Endodermal cell (in vitro differentiated cells): Measurements from ENCODE around the gene PRDM16. TPM values are rescaled to one million over a fixed set of nuclear protein-coding genes. Genes with fewer than 3 reads are reported as not detected.

ENCODE experiments used
- DNase-seq: peaks from one replicate; pipeline ENCODE4 v3.0.0-alpha.2; 2017
- H3K27ac ChIP-seq: 2 replicates; pipeline ENCODE4 v1.5.1; 2013; ENCODE audit warnings: mild to moderate bottlenecking, low read depth, low read length, moderate library complexity
- H3K27me3 ChIP-seq: 2 replicates; pipeline ENCODE4 v1.6.1; 2013; ENCODE audit warnings: mild to moderate bottlenecking, low read length, moderate library complexity; ENCODE audit not compliant: insufficient read depth, control insufficient read depth, poor library complexity, severe bottlenecking
- H3K36me3 ChIP-seq: 2 replicates; pipeline ENCODE4 v1.7.0; 2013; ENCODE audit warnings: mild to moderate bottlenecking, low read length, moderate library complexity; ENCODE audit not compliant: control insufficient read depth, insufficient read depth
- H3K4me1 ChIP-seq: one replicate; pipeline ENCODE4 v1.7.0; 2013; ENCODE audit warnings: low read length; ENCODE audit not compliant: control insufficient read depth, insufficient read depth
- H3K4me3 ChIP-seq: 2 replicates; pipeline ENCODE4 v1.5.1; 2013; ENCODE audit warnings: mild to moderate bottlenecking, low read length, moderate library complexity
- H3K9ac ChIP-seq: 2 replicates; pipeline ENCODE4 v1.6.1; 2013; ENCODE audit warnings: mild to moderate bottlenecking, low read length, moderate library complexity; ENCODE audit not compliant: poor library complexity, severe bottlenecking; ENCODE audit errors: extremely low read depth
- H3K9me3 ChIP-seq: 2 replicates; pipeline ENCODE4 v1.6.1; 2013; ENCODE audit warnings: mild to moderate bottlenecking, low read length, moderate library complexity; ENCODE audit not compliant: control insufficient read depth
- H3K27ac Mint-ChIP-seq: 2 replicates; pipeline ENCODE4 v1.8.0; 2020; ENCODE audit warnings: mixed read lengths
- H3K27me3 Mint-ChIP-seq: 2 replicates; pipeline ENCODE4 v1.8.0; 2021; ENCODE audit warnings: mild to moderate bottlenecking, mixed read lengths; ENCODE audit not compliant: insufficient read depth
- H3K36me3 Mint-ChIP-seq: 2 replicates; pipeline ENCODE4 v1.8.0; 2020; ENCODE audit warnings: low read depth, mixed read lengths
- H3K4me1 Mint-ChIP-seq: 2 replicates; pipeline ENCODE4 v1.8.0; 2020; ENCODE audit warnings: mixed read lengths
- H3K4me3 Mint-ChIP-seq: 2 replicates; pipeline ENCODE4 v1.8.0; 2020; ENCODE audit warnings: mild to moderate bottlenecking, moderate library complexity, mixed read lengths
- H3K9me3 Mint-ChIP-seq: 2 replicates; pipeline ENCODE4 v1.8.0; 2020; ENCODE audit warnings: mild to moderate bottlenecking, mixed read lengths
- CTCF ChIP-seq: fragments of 200-600 bp; sonication (generic); conservative IDR thresholded peaks from 2 replicates; pipeline ENCODE4 v1.5.0; 2021; ENCODE audit warnings: antibody characterized with exemption, mild to moderate bottlenecking
- WGBS, 2 experiments: methylation state at CpG; one replicate each; pipeline versions ENCODE4 v1.1.5 to v1.1.7; 2013; ENCODE audit warnings: missing lambda C conversion rate in 2 of 2, mixed read lengths in 1 of 2; ENCODE audit not compliant: insufficient coverage in 1 of 2, insufficient read length in 1 of 2; 5-methylcytosine and 5-hydroxymethylcytosine counted together
- total RNA-seq, 2 donors: library from RNA; stranded (reverse); fragmentation: NEBNext Ultra II Directional in 1 of 2; extraction: Animal tissue kit (Norgen Biotek cat#: 25700) in 1 of 2; gene quantifications; 2 replicates in 1 of 2; 3 replicates in 1 of 2; pipeline ENCODE4 v1.2.1, GENCODE V29; 2021

Gene PRDM16
- total RNA-seq, 2 donors from 2014 or later: 2.1 to 4.0 TPM

- H3K27me3 Mint-ChIP-seq: peaks cover 16% of the 10 kb centered on the region
- H3K4me3 Mint-ChIP-seq: no peak overlapping the region
- H3K36me3 ChIP-seq: no peaks in the 10 kb centered on the region
- peaks cover 24% of the 10 kb centered on the region for H3K4me1 Mint-ChIP-seq
- H3K27ac ChIP-seq: peak overlapping the region; percentile 30
- WGBS, 2 experiments: 48 to 57% methylated on average over 11 to 20 of the region's 21 CpGs
- H3K27ac Mint-ChIP-seq: peak overlapping the region; percentile 16
- peaks cover 32% of the 10 kb centered on the region for H3K27me3 ChIP-seq
- H3K36me3 Mint-ChIP-seq: no peaks in the 10 kb centered on the region
- H3K9me3 ChIP-seq: no peaks in the 10 kb centered on the region
- no peak for TF ChIP-seq CTCF
- DNase-seq: no peak
- peaks cover 12% of the 10 kb centered on the region for H3K4me1 ChIP-seq
- no peak overlapping the region for H3K9ac ChIP-seq
- no peak overlapping the region for H3K4me3 ChIP-seq
- H3K9me3 Mint-ChIP-seq: no peaks in the 10 kb centered on the region
These were observed 246.7 kb downstream of the PRDM16 start for GRCh38 chr1:3315399-3316339.

GRCh38 chr1:3316340-3316943, 247.4 kb downstream of the PRDM16 start:
- H3K27ac Mint-ChIP-seq: no peak overlapping the region
- no peaks in the 10 kb centered on the region for H3K36me3 Mint-ChIP-seq
- 86 to 90% methylated on average over 8 of the region's 8 CpGs for WGBS, 2 experiments

GRCh38 chr1:3317456-3317855, 248.5 kb downstream of the PRDM16 start:
- Histone ChIP-seq H3K9me3 (no peaks in the 10 kb centered on the region), H3K36me3 (no peaks in the 10 kb centered on the region), H3K27ac (no peak overlapping the region), H3K4me1 (peaks cover 12% of the 10 kb centered on the region), H3K27me3 (peaks cover 30% of the 10 kb centered on the region), H3K4me3 (no peak overlapping the region), H3K9ac (no peak overlapping the region)
- 91 to 100% methylated on average over 1 to 17 of the region's 17 CpGs for WGBS, 2 experiments
- Mint-ChIP-seq H3K4me3 (no peak overlapping the region), H3K36me3 (no peaks in the 10 kb centered on the region), H3K27ac (no peak overlapping the region), H3K4me1 (peaks cover 24% of the 10 kb centered on the region), H3K9me3 (no peaks in the 10 kb centered on the region), H3K27me3 (peaks cover 16% of the 10 kb centered on the region)
- no peak for DNase-seq
- TF ChIP-seq CTCF: no peak

More at GRCh38 chr1:3316340-3316943, 247.4 kb downstream of the PRDM16 start:
- TF ChIP-seq CTCF: no peak
- H3K4me3 Mint-ChIP-seq: no peak overlapping the region
- H3K4me1 Mint-ChIP-seq: peaks cover 24% of the 10 kb centered on the region
- Histone ChIP-seq H3K36me3 (no peaks in the 10 kb centered on the region), H3K4me1 (peaks cover 12% of the 10 kb centered on the region), H3K27ac (no peak overlapping the region), H3K9me3 (no peaks in the 10 kb centered on the region), H3K27me3 (peaks cover 32% of the 10 kb centered on the region), H3K4me3 (no peak overlapping the region), H3K9ac (no peak overlapping the region)
- peaks cover 16% of the 10 kb centered on the region for H3K27me3 Mint-ChIP-seq
- no peak for DNase-seq
- H3K9me3 Mint-ChIP-seq: no peaks in the 10 kb centered on the region
